Activated CD4-positive, alpha-beta memory T cell treated with anti-CD3 and anti-CD28 coated beads for 36 hours (primary cell): Measurements from ENCODE around the gene PRKAR2A. TPM values are rescaled to one million over a fixed set of nuclear protein-coding genes. Genes with fewer than 3 reads are reported as not detected.
A peak's percentile ranks its signal among the peaks of the same experiment; 100 is the strongest.
"Not testable (repeated sequence)": the region's sequence is repeated elsewhere in the genome, so short reads cannot be mapped to it uniquely, and the experiment has no call there.

Source experiments
- CTCF ChIA-PET: fragments of 350-600 bp; sonication (Branson Sonifier 250); formaldehyde crosslinking; loops from one replicate; lab custom pipeline; 2021; ENCODE audit warnings: antibody characterized with exemption, inconsistent platforms; lab: Charles Lee
- POLR2A ChIA-PET: fragments of 350-600 bp; sonication (Branson Sonifier 250); formaldehyde crosslinking; loops from one replicate; lab custom pipeline; 2021; ENCODE audit warnings: antibody characterized with exemption; lab: Charles Lee
- DNase-seq: peaks from one replicate; pipeline ENCODE4 v3.0.0-alpha.2; 2020
- H3K27ac Mint-ChIP-seq: one replicate; pipeline ENCODE4 v1.8.0; 2021; ENCODE audit warnings: mixed read lengths
- H3K27me3 Mint-ChIP-seq: one replicate; pipeline ENCODE4 v1.8.0; 2021; ENCODE audit warnings: mixed read lengths
- H3K36me3 Mint-ChIP-seq: one replicate; pipeline ENCODE4 v1.8.0; 2021; ENCODE audit warnings: mixed read lengths
- H3K4me1 Mint-ChIP-seq: one replicate; pipeline ENCODE4 v1.8.0; 2021; ENCODE audit warnings: low read depth, mixed read lengths
- H3K4me3 Mint-ChIP-seq: one replicate; pipeline ENCODE4 v1.8.0; 2021; ENCODE audit warnings: mild to moderate bottlenecking, mixed read lengths
- H3K9me3 Mint-ChIP-seq: one replicate; pipeline ENCODE4 v1.8.0; 2021; ENCODE audit warnings: mixed read lengths
- intact Hi-C: fragments of 100-400 bp; cut with micrococcal nuclease; formaldehyde crosslinking; loops from one replicate; pipeline ENCODE4 v1.15.1; 2023
- total RNA-seq, 2 experiments: library from RNA; stranded (reverse); gene quantifications; one replicate each; pipeline ENCODE4 v1.2.3, GENCODE V29; 2021

The PRKAR2A gene
- total RNA-seq, 2 experiments from 2014 or later = 30.4 to 32.7 TPM

DNA sequence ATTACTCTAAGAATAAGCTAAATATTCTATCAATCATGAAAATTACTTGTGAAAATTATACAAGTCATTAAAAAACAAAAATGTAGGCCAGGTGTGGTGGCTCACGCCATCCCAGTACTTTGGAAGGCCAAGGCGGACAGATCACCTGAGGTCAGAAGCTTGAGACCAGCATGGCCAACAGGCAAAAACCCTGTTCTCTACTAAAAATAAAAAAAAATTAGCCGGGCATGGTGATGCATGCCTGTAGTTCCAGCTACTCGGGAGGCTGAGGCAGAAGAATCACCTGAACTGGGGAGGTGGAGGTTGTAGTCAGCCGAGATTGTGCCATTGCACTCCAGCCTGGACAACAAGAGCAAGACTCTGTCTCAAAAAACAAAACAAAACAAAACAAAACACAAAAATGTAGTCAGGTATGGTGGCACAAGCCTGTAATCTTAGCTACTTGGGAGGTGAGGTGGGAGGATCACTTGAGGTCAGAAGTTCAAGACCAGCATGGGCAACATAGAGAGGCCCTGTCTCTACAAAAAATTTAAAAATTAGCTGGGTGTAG, 87.6 kb downstream of the PRKAR2A start:
- H3K4me1 Mint-ChIP-seq, H3K27ac Mint-ChIP-seq, intact Hi-C loops, DNase-seq, POLR2A ChIA-PET, H3K4me3 Mint-ChIP-seq, H3K27me3 Mint-ChIP-seq, H3K9me3 Mint-ChIP-seq: not testable (repeated sequence)
- peaks cover 17% of the 10 kb centered on the region for H3K36me3 Mint-ChIP-seq
- CTCF ChIA-PET = interaction anchor here (1.1 kb wide), 1 partner anchor 21 kb away, joined by 3 read pairs; no protein-coding TSS in a partner anchor

DNA sequence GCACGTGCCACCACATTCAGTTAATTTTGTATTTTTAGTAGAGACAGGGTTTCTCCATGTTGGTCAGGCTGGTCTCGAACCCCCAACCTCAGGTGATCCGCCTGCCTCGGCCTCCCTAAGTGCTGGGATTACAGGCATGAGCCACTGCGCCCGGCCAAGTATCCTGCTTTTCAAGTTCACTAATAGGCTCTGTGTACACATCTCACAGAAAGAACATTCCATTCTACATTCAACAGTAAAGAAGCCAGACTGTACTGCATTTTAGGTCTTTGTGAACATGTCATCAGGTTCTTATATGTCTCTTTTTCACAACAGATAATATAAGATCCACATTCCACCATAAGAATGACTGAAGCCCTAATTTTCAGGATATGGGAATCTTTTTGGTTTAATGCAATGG, 88.1 kb downstream of the PRKAR2A start:
- CTCF ChIA-PET = interaction anchor here (0.5 to 1.1 kb wide), 2 partner anchors 20 to 140 kb away, joined by 3 read pairs; no protein-coding TSS in a partner anchor
- H3K27me3 Mint-ChIP-seq, H3K27ac Mint-ChIP-seq, H3K4me3 Mint-ChIP-seq, intact Hi-C loops, POLR2A ChIA-PET, DNase-seq, H3K4me1 Mint-ChIP-seq, H3K9me3 Mint-ChIP-seq: not testable (repeated sequence)
- peaks cover 13% of the 10 kb centered on the region for H3K36me3 Mint-ChIP-seq

DNA sequence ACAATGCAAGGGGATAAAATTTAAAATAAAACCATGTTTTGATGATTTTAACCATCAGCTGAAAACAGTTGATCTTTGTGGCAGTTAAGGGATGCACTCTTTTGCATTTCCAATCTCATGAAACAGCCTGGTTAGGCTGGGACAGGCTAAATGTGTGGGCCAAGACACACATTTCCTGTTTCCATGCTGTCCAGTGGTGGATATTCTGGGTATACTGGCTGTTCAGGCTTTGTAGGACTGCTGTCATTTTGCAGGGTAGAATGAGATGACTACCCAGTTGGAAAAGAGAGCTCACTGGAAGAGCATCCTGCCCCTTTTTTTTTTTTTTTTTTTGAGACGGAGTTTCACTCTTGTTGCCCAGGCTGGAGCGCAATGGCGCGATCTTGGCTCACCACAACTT, 88.6 kb downstream of the PRKAR2A start:
- intact Hi-C loops = no loop called here
- Mint-ChIP-seq H3K4me1 (peaks cover 5% of the 10 kb centered on the region), H3K36me3 (peaks cover 9% of the 10 kb centered on the region), H3K27me3 (no peaks in the 10 kb centered on the region), H3K27ac (no peak overlapping the region), H3K4me3 (no peak overlapping the region), H3K9me3 (no peaks in the 10 kb centered on the region)
- ChIA-PET CTCF (interaction anchor here (0.5 kb wide), 1 partner anchor 141 kb away, joined by 3 read pairs; no protein-coding TSS in a partner anchor), POLR2A (no interaction called here)
- DNase-seq = no peak

DNA sequence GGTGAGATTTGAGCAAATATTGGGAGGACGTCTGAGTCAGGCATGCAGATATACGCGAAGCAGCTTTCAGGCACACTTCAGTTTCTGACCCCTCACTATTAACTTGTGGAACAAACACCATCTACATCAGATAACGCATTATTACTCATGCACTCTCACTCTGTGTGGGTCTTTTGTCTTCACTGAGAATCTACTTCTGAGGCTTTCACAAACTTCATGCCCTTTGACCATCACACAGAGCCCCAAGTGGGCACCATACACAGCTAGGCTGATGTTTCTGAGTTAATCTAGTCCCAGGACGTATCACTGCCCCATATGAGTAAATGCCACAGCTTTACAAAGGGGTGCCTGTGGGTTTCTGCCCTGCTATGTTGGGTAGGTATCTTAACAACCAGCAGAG, 91.0 kb downstream of the PRKAR2A start:
- H3K27ac Mint-ChIP-seq = peak overlapping the region; percentile 36
- intact Hi-C loops = no loop called here
- peak; percentile 20 for DNase-seq
- H3K9me3 Mint-ChIP-seq = no peaks in the 10 kb centered on the region
- no peak overlapping the region for H3K4me3 Mint-ChIP-seq
- ChIA-PET CTCF (interaction anchor here (1.6 kb wide), 1 partner anchor 17 kb away, joined by 8 read pairs; no protein-coding TSS in a partner anchor), POLR2A (interaction anchor here (0.6 kb wide), 1 partner anchor 194 kb away, joined by 3 read pairs; no protein-coding TSS in a partner anchor)
- H3K36me3 Mint-ChIP-seq = peaks cover 8% of the 10 kb centered on the region
- H3K27me3 Mint-ChIP-seq = no peaks in the 10 kb centered on the region
- peaks cover 5% of the 10 kb centered on the region for H3K4me1 Mint-ChIP-seq

DNA sequence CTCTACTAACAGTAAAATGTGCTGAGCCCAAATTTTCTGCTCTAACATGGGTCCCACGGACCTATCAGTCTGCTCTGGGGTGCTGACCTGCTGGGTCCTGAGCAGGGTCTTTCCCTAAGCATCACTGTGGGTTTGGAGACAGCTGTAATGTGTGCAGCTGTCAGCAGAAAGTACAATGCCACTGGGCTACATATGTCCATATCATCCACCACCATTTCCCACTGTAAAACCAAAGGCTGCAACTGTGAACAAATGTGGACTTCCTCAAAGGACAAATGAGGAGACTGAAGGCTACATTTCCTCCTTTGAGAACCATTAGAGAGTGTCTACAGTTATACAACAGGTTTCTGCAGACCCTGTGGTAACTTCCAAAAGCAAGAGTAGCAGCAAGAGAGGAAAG, 96.8 kb downstream of the PRKAR2A start:
- intact Hi-C loops = no loop called here
- Mint-ChIP-seq H3K27me3 (no peaks in the 10 kb centered on the region), H3K4me3 (no peak overlapping the region), H3K36me3 (peaks cover 8% of the 10 kb centered on the region), H3K4me1 (no peaks in the 10 kb centered on the region), H3K27ac (no peak overlapping the region), H3K9me3 (no peaks in the 10 kb centered on the region)
- ChIA-PET CTCF (interaction anchor here (3.6 kb wide), 1 partner anchor 11 kb away, joined by 17 read pairs; no protein-coding TSS in a partner anchor), POLR2A (no interaction called here)
- DNase-seq = no peak

DNA sequence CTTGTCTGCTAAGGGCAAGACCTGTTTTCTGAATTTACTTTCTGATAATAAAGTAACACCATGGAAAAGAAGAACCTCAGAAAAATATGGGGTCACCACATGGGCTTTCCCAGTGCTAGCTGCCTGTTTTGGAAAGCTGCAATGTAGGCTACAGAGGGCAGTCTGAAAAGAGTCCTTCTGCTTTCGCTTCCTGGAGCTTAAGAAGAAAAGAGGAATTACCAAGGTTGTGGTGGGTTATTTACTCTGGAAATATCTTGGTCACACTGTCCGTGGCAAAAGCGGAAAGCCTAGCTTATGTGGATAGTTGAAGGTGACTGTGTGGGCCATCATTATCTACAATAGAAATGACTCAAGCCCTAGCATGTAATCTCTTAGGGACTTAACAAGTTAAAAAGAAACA, 98.9 kb downstream of the PRKAR2A start:
- CTCF ChIA-PET = interaction anchor here (3.6 kb wide), 1 partner anchor 9 kb away, joined by 17 read pairs; no protein-coding TSS in a partner anchor

DNA sequence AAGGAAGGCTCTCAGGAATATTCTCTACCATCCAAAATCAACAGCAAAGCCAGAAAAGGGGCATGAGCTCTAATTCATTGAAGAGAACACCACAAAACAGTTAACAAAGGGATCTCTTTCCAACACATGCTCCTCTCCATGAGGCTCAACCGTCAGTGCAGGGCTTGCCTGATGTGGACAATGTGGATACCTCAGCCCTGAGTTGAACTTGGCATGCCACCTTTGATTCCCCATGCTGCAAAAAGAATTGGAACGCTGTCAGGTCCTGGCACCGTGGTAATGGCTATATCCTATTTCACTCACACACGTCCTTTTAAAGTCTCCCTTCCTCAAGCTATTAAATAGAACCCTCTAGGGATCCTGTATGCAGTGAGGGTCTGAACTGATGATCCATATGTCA, 100.0 kb downstream of the PRKAR2A start:
- ChIA-PET CTCF (interaction anchor here (1.1 to 3.6 kb wide), 3 partner anchors 8 to 61 kb away, joined by 4 to 17 read pairs (median 5); partner anchors contain the start of gene NCKIPSD), POLR2A (interaction anchor here (0.7 to 0.9 kb wide), 2 partner anchors 30 to 338 kb away, joined by 3 read pairs; no protein-coding TSS in a partner anchor)
- Mint-ChIP-seq H3K4me1 (no peaks in the 10 kb centered on the region), H3K36me3 (peaks cover 10% of the 10 kb centered on the region), H3K9me3 (no peaks in the 10 kb centered on the region), H3K27ac (no peak overlapping the region), H3K4me3 (no peak overlapping the region), H3K27me3 (no peaks in the 10 kb centered on the region)
- DNase-seq = no peak
- intact Hi-C loops = loop anchor here (10.0 kb wide), 1 partner anchor 197 kb away; no protein-coding TSS in a partner anchor

More for the DNA sequence above, 98.9 kb downstream of the PRKAR2A start:
- H3K27ac Mint-ChIP-seq = no peak overlapping the region
- no peak overlapping the region for H3K4me3 Mint-ChIP-seq
- POLR2A ChIA-PET = no interaction called here
- DNase-seq = no peak
- no peaks in the 10 kb centered on the region for H3K9me3 Mint-ChIP-seq
- H3K4me1 Mint-ChIP-seq = no peaks in the 10 kb centered on the region
- peaks cover 10% of the 10 kb centered on the region for H3K36me3 Mint-ChIP-seq
- no peaks in the 10 kb centered on the region for H3K27me3 Mint-ChIP-seq
- intact Hi-C loops = loop anchor here (10.0 kb wide), 1 partner anchor 196 kb away; no protein-coding TSS in a partner anchor

DNA sequence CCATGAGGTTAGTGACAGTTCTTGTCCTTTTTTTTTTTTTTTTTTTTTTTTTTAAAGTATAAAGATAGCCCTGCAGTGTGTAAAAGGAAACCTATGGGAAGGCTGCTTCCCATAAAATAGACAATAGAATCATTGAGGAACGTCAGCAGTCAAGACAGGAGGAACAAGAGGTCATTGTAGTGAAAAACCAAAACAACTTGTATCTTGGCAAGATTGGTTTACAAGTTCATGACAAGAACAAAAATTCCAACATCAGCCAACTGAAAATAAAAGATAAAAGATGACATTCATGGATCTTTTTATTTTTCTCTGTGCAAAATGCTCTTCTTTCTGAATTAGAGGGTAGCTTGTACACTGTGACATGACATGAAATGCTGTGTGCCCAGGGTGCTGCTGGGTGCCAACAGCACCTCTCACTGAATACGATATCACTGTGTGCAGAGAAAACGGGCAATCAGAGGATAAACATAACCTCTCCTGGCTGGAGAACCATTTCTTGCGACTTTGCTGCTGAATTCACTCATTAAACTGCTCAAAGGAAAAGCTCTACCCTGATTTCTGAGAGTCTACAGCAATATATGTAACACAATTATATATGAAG, 100.6 kb downstream of the PRKAR2A start:
- DNase-seq = no peak
- intact Hi-C loops = loop anchor here (10.0 kb wide), 1 partner anchor 198 kb away; no protein-coding TSS in a partner anchor
- peaks cover 10% of the 10 kb centered on the region for H3K36me3 Mint-ChIP-seq
- ChIA-PET POLR2A (interaction anchor here (0.9 kb wide), 1 partner anchor 30 kb away, joined by 3 read pairs; no protein-coding TSS in a partner anchor), CTCF (interaction anchor here (1.1 to 3.6 kb wide), 3 partner anchors 7 to 61 kb away, joined by 4 to 17 read pairs (median 5); partner anchors contain the start of gene NCKIPSD)
- no peaks in the 10 kb centered on the region for H3K4me1 Mint-ChIP-seq
- H3K4me3 Mint-ChIP-seq = no peak overlapping the region
- H3K27ac Mint-ChIP-seq = no peak overlapping the region
- H3K27me3 Mint-ChIP-seq = no peaks in the 10 kb centered on the region
- no peaks in the 10 kb centered on the region for H3K9me3 Mint-ChIP-seq

DNA sequence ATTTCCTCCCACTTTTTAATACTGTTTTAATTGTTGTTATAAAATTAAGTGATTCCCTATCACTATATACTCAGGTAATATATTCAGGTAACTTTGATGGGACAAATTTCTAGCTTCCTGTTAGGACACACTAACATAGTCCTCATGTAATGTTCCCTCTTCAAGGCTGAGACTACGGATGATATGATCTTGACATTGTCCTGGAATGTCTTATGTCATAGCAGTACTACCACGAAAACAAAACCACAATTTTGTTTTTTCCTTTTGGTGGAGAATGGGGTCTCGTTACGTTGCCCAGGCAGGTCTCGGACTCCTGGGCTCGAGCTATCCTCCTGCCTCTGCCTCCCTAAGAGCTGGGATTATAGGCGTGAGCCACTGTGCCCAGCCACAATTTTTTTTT, 103.9 kb downstream of the PRKAR2A start:
- POLR2A ChIA-PET = no interaction called here
- intact Hi-C loops = loop anchor here (10.0 kb wide), 1 partner anchor 201 kb away; no protein-coding TSS in a partner anchor

DNA sequence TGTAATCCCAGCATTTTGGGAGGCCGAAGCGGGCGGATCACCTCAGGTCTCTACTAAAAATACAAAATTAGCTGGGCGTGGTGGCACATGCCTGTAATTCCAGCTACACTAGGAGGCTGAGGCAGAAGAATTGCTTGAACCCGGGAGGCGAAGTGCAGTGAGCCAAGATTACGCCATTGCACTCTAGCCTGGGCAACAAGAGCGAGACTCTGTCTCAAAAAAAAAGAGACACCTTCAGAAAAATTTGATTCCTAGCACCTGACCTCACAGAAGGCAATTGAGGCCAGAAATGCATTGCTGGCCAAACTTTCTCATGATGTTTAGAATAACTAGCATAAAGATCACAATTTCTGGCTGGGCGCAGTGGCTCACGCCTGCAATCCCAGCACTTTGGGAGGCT, 106.4 kb downstream of the PRKAR2A start:
- CTCF ChIA-PET = interaction anchor here (0.6 to 1.7 kb wide), 6 partner anchors 25 to 837 kb away, joined by 3 to 5 read pairs (median 3); no protein-coding TSS in a partner anchor
- intact Hi-C loops = loop anchor here (10.0 kb wide), 1 partner anchor 204 kb away; no protein-coding TSS in a partner anchor
- not testable (repeated sequence) for H3K36me3 Mint-ChIP-seq

More for the DNA sequence above, 103.9 kb downstream of the PRKAR2A start:
- Mint-ChIP-seq H3K4me1 (no peaks in the 10 kb centered on the region), H3K27ac (no peak overlapping the region), H3K27me3 (no peaks in the 10 kb centered on the region), H3K9me3 (no peaks in the 10 kb centered on the region), H3K4me3 (no peak overlapping the region), H3K36me3 (peaks cover 7% of the 10 kb centered on the region)
- CTCF ChIA-PET = interaction anchor here (1.4 kb wide), 1 partner anchor 24 kb away, joined by 3 read pairs; no protein-coding TSS in a partner anchor
- no peak for DNase-seq

DNA sequence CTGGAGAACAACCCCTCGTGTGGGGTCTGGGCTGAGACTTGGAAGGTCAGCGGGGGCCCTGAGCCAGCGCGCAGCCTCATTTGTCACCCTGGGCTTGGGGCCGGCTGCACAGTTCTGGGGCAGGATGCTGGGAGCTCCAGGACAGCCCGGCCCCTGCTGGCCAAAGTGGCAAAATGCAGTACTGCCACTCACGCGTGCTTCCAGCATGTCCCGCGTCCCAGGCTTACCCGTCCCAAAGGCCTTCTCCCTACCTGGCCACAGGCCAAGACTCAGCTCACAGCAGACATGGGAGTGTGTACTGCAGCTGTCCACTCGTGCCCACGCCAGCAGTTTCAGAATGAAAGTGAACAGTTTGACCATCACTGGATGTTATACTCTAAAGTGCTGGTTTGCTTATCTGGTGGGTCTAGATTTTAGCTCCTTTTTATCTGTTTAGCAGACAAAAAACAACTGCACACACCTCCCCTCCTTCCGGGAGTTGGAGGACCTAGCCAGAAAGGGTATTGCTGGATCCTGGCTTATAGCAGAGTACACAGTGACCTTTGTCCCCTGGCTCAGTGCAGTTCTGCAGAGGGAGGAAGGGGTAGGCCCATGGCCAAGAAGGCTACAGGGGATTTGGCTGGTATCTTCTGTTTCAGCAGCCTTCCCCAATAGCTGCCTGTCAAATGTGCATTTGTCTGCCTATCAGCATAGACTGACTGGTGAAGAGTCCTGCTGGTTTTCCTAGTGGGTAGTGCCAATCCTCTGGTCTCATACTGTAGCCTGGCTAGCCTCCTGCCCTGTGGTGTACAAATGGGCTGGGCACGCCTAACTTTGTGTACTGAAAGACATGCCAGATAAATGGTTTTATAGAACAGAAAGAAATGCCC, 107.5 kb downstream of the PRKAR2A start:
- Mint-ChIP-seq H3K4me1 (no peaks in the 10 kb centered on the region), H3K36me3 (no peaks in the 10 kb centered on the region), H3K27ac (no peak overlapping the region), H3K9me3 (no peaks in the 10 kb centered on the region), H3K27me3 (no peaks in the 10 kb centered on the region), H3K4me3 (no peak overlapping the region)
- ChIA-PET POLR2A (interaction anchor here (0.6 to 0.8 kb wide), 2 partner anchors 23 to 27 kb away, joined by 3 read pairs; partner anchors contain the start of gene IP6K2), CTCF (interaction anchor here (0.5 to 2.0 kb wide), 32 partner anchors 9 to 815 kb away, joined by 3 to 17 read pairs (median 4); partner anchors contain the start of genes NCKIPSD, SLC25A20 and SLC26A6)
- DNase-seq = peak; percentile 74
- intact Hi-C loops = loop anchor here (10.0 kb wide), 1 partner anchor 205 kb away; no protein-coding TSS in a partner anchor

More for the DNA sequence above, 106.4 kb downstream of the PRKAR2A start:
- H3K4me1 Mint-ChIP-seq, H3K4me3 Mint-ChIP-seq, POLR2A ChIA-PET, H3K27ac Mint-ChIP-seq, H3K27me3 Mint-ChIP-seq, H3K9me3 Mint-ChIP-seq, DNase-seq: not testable (repeated sequence)
